Measurements from ENCODE around the gene MUC12.
"Not testable (repeated sequence)": the region's sequence is repeated elsewhere in the genome, so short reads cannot be mapped to it uniquely, and the experiment has no call there.

The MUC12 gene

DNA sequence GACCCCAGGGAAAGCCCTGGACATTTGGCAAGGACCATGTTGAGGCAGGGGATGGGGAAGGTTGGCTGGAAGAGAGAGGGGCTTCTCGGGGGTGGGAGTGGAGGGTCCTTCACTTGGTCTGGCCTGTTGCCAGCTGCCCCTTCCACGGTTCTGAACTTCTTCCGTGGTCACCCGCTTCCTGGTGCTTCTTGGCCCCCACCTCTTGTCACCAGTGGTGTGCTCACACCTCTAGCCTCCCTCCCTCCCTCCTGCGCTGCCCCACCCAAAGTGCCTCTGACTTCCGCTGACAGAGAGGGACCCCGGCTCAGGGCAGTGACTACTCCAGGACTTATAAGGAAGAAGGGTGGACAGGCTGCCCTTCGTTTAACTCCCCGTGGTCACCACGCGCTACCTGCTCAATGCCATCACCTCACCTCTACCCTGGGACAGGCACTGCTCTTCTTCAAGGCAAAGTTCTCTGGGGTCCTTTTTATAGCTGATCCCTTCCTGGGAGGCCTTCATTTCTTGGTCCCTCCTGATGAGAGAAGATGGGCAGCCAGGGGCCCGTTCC is at the start of gene MUC12:
Gene MUC12, plus strand, starts transcription at position 500 of the 550 bp plus-strand sequence. CDS start 58 bp downstream, outside the sequence.
- Histone ChIP-seq H3K27me3 (ENCODE audit: control insufficient read depth, insufficient read depth, low read length) (peaks cover 14% of the 10 kb centered on the region), H3K9me3 (ENCODE audit: control insufficient read depth, insufficient read depth, low read length) (no peaks in the 10 kb centered on the region), H3K4me3 (ENCODE audit: low read depth, low read length) (no peak within 1 kb of the TSS), H3K4me1 (ENCODE audit: control insufficient read depth, insufficient read depth, low read length) (peaks cover 24% of the 10 kb centered on the region; the same call in 1 of the 2 replicates), H3K9ac (ENCODE audit: low read depth, low read length) (no peak within 1 kb of the TSS), H3K36me3 (ENCODE audit: control insufficient read depth, insufficient read depth, low read length) (no peaks in the 10 kb centered on the region), H3K27ac (ENCODE audit: low read depth, low read length) (no peak within 1 kb of the TSS)

GRCh38 chr7:100919779-100920437 is 49.5 kb upstream of the MUC12 start:
- not testable (repeated sequence) for H3K27ac ChIP-seq (ENCODE audit: low read depth, low read length); H3K4me1 ChIP-seq (ENCODE audit: control insufficient read depth, insufficient read depth, low read length); H3K9me3 ChIP-seq (ENCODE audit: control insufficient read depth, insufficient read depth, low read length); H3K36me3 ChIP-seq (ENCODE audit: control insufficient read depth, insufficient read depth, low read length); H3K27me3 ChIP-seq (ENCODE audit: control insufficient read depth, insufficient read depth, low read length); H3K4me3 ChIP-seq (ENCODE audit: low read depth, low read length); H3K9ac ChIP-seq (ENCODE audit: low read depth, low read length)

DNA sequence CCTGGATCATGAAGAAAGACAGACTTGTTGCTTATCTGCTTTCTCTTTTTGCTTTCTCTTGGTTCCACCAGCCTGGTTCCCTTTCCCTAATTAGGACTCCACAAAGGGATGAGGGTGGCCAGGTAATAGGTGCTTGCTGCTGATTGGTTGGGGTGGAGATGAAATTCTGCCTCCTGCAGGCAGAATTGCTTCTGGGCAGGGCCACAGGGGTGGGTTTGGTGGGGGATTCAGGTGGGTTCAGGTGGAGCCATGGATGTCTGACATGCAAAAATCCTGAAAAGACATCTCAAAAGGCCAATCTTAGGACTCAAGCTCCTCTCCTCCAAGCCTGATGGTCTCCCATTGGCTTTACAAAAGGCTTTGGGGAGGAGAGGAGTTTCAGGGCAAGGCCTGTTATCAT is 48.3 kb upstream of the MUC12 start:
- H3K4me1 ChIP-seq (ENCODE audit: control insufficient read depth, insufficient read depth, low read length) = no peaks in the 10 kb centered on the region
- H3K4me3 ChIP-seq (ENCODE audit: low read depth, low read length) = no peak overlapping the region
- H3K36me3 ChIP-seq (ENCODE audit: control insufficient read depth, insufficient read depth, low read length) = no peaks in the 10 kb centered on the region
- no peaks in the 10 kb centered on the region for H3K9me3 ChIP-seq (ENCODE audit: control insufficient read depth, insufficient read depth, low read length)
- no peak overlapping the region for H3K27ac ChIP-seq (ENCODE audit: low read depth, low read length)
- no peak overlapping the region for H3K9ac ChIP-seq (ENCODE audit: low read depth, low read length)
- no peaks in the 10 kb centered on the region for H3K27me3 ChIP-seq (ENCODE audit: control insufficient read depth, insufficient read depth, low read length)

- not testable (repeated sequence) for H3K36me3 ChIP-seq (ENCODE audit: control insufficient read depth, insufficient read depth, low read length); H3K27me3 ChIP-seq (ENCODE audit: control insufficient read depth, insufficient read depth, low read length); H3K4me3 ChIP-seq (ENCODE audit: low read depth, low read length); H3K9ac ChIP-seq (ENCODE audit: low read depth, low read length); H3K9me3 ChIP-seq (ENCODE audit: control insufficient read depth, insufficient read depth, low read length); H3K27ac ChIP-seq (ENCODE audit: low read depth, low read length)
- peaks cover 12% of the 10 kb centered on the region; the same call in 1 of the 2 replicates for H3K4me1 ChIP-seq (ENCODE audit: control insufficient read depth, insufficient read depth, low read length)
Measured at GRCh38 chr7:100923616-100924015, 45.7 kb upstream of the MUC12 start.

- peak overlapping the region; percentile 93 for H3K27ac ChIP-seq (ENCODE audit: low read depth, low read length)
Measured at GRCh38 chr7:100929808-100930174, 39.6 kb upstream of the MUC12 start.

GRCh38 chr7:100933734-100934133 is 35.6 kb upstream of the MUC12 start:
- Histone ChIP-seq H3K9me3 (ENCODE audit: control insufficient read depth, insufficient read depth, low read length) (peaks cover 15% of the 10 kb centered on the region), H3K27me3 (ENCODE audit: control insufficient read depth, insufficient read depth, low read length) (no peaks in the 10 kb centered on the region), H3K36me3 (ENCODE audit: control insufficient read depth, insufficient read depth, low read length) (no peaks in the 10 kb centered on the region), H3K27ac (ENCODE audit: low read depth, low read length) (no peak overlapping the region), H3K9ac (ENCODE audit: low read depth, low read length) (no peak overlapping the region), H3K4me1 (ENCODE audit: control insufficient read depth, insufficient read depth, low read length) (peaks cover 12% of the 10 kb centered on the region), H3K4me3 (ENCODE audit: low read depth, low read length) (no peak overlapping the region)

More at GRCh38 chr7:100929808-100930174, 39.6 kb upstream of the MUC12 start:
- Histone ChIP-seq H3K36me3 (ENCODE audit: control insufficient read depth, insufficient read depth, low read length) (no peaks in the 10 kb centered on the region), H3K9ac (ENCODE audit: low read depth, low read length) (peak overlapping the region; percentile 10; the same call in 1 of the 2 replicates), H3K4me1 (ENCODE audit: control insufficient read depth, insufficient read depth, low read length) (peaks cover 24% of the 10 kb centered on the region), H3K4me3 (ENCODE audit: low read depth, low read length) (no peak overlapping the region), H3K27me3 (ENCODE audit: control insufficient read depth, insufficient read depth, low read length) (no peaks in the 10 kb centered on the region), H3K9me3 (ENCODE audit: control insufficient read depth, insufficient read depth, low read length) (peaks cover 9% of the 10 kb centered on the region)

- not testable (repeated sequence) for H3K4me1 ChIP-seq (ENCODE audit: control insufficient read depth, insufficient read depth, low read length); H3K36me3 ChIP-seq (ENCODE audit: control insufficient read depth, insufficient read depth, low read length); H3K27ac ChIP-seq (ENCODE audit: low read depth, low read length); H3K4me3 ChIP-seq (ENCODE audit: low read depth, low read length); H3K9ac ChIP-seq (ENCODE audit: low read depth, low read length); H3K27me3 ChIP-seq (ENCODE audit: control insufficient read depth, insufficient read depth, low read length)
- H3K9me3 ChIP-seq (ENCODE audit: control insufficient read depth, insufficient read depth, low read length) = peaks cover 15% of the 10 kb centered on the region
Measured at GRCh38 chr7:100935381-100935780, 34.0 kb upstream of the MUC12 start.

GRCh38 chr7:100936167-100936566 is 33.2 kb upstream of the MUC12 start:
- not testable (repeated sequence) for H3K27ac ChIP-seq (ENCODE audit: low read depth, low read length); H3K36me3 ChIP-seq (ENCODE audit: control insufficient read depth, insufficient read depth, low read length); H3K4me3 ChIP-seq (ENCODE audit: low read depth, low read length); H3K27me3 ChIP-seq (ENCODE audit: control insufficient read depth, insufficient read depth, low read length); H3K9ac ChIP-seq (ENCODE audit: low read depth, low read length); H3K4me1 ChIP-seq (ENCODE audit: control insufficient read depth, insufficient read depth, low read length)
- H3K9me3 ChIP-seq (ENCODE audit: control insufficient read depth, insufficient read depth, low read length) = peaks cover 15% of the 10 kb centered on the region

DNA sequence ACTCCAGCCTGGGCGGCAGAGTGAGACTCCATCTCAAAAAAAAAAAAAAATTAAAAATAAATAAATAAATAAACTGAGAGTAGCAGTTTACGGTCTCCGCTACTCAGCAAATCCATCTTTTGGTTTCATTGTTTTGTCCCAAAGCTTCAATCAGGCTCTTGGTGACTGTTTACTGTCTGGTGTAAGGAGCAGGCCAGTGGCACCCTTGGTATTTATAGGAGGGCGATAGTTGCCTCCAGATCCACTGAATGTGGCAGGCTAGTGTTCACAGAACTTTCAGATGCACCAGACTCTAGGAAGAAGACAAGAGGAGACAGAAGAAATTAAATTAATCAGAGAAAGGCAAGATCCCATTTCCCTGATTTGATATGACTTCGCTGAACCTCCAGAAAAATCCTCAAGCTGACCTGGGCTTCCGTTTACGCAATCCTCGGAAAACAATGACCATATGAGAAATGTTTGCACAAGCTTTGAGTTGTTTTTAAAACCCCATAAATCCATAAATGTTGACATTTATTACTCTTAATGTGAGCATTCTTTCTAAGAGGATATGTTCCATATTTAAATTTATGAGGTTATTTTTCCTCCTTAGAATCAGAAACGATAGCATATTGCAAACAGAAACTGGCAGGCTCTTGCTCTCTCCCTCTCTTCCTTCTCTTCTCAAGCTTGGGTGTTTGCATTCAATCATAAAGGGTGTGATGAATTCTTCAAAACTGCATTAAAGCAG is 27.2 kb upstream of the MUC12 start:
- H3K27ac ChIP-seq (ENCODE audit: low read depth, low read length) = no peak overlapping the region
- no peaks in the 10 kb centered on the region for H3K36me3 ChIP-seq (ENCODE audit: control insufficient read depth, insufficient read depth, low read length)
- no peak overlapping the region for H3K4me3 ChIP-seq (ENCODE audit: low read depth, low read length)

GRCh38 chr7:100943693-100944092 is 25.7 kb upstream of the MUC12 start:
- no peaks in the 10 kb centered on the region for H3K27me3 ChIP-seq (ENCODE audit: control insufficient read depth, insufficient read depth, low read length)
- peak overlapping the region; percentile 66 for H3K27ac ChIP-seq (ENCODE audit: low read depth, low read length)
- no peak overlapping the region for H3K4me3 ChIP-seq (ENCODE audit: low read depth, low read length)

More for the DNA sequence above, 27.2 kb upstream of the MUC12 start:
- H3K9ac ChIP-seq (ENCODE audit: low read depth, low read length) = no peak overlapping the region
- H3K4me1 ChIP-seq (ENCODE audit: control insufficient read depth, insufficient read depth, low read length) = peaks cover 14% of the 10 kb centered on the region
- no peaks in the 10 kb centered on the region for H3K9me3 ChIP-seq (ENCODE audit: control insufficient read depth, insufficient read depth, low read length)
- no peaks in the 10 kb centered on the region for H3K27me3 ChIP-seq (ENCODE audit: control insufficient read depth, insufficient read depth, low read length)

GRCh38 chr7:100944138-100944537 is 25.2 kb upstream of the MUC12 start:
- Histone ChIP-seq H3K9ac (ENCODE audit: low read depth, low read length) (no peak overlapping the region), H3K36me3 (ENCODE audit: control insufficient read depth, insufficient read depth, low read length) (no peaks in the 10 kb centered on the region), H3K27ac (ENCODE audit: low read depth, low read length) (peak overlapping the region; percentile 60), H3K4me1 (ENCODE audit: control insufficient read depth, insufficient read depth, low read length) (peaks cover 16% of the 10 kb centered on the region), H3K4me3 (ENCODE audit: low read depth, low read length) (no peak overlapping the region), H3K9me3 (ENCODE audit: control insufficient read depth, insufficient read depth, low read length) (no peaks in the 10 kb centered on the region), H3K27me3 (ENCODE audit: control insufficient read depth, insufficient read depth, low read length) (no peaks in the 10 kb centered on the region)

More at GRCh38 chr7:100943693-100944092, 25.7 kb upstream of the MUC12 start:
- peaks cover 14% of the 10 kb centered on the region for H3K4me1 ChIP-seq (ENCODE audit: control insufficient read depth, insufficient read depth, low read length)
- no peak overlapping the region for H3K9ac ChIP-seq (ENCODE audit: low read depth, low read length)
- H3K9me3 ChIP-seq (ENCODE audit: control insufficient read depth, insufficient read depth, low read length) = no peaks in the 10 kb centered on the region
- H3K36me3 ChIP-seq (ENCODE audit: control insufficient read depth, insufficient read depth, low read length) = no peaks in the 10 kb centered on the region
